Activated T-cell treated with anti-CD3 and anti-CD28 coated beads, Interleukin-2, amount 50 U/mL, for 24 hours (primary cell): ENCODE measurements around the gene NPSR1.

Experiments
- DNase-seq: peaks from one replicate; pipeline ENCODE4 v3.0.0-alpha.2; 2020
- H3K27ac Mint-ChIP-seq: 2 replicates; pipeline ENCODE4 v1.8.0; 2020; ENCODE audit warnings: mild to moderate bottlenecking, mixed read lengths
- H3K27me3 Mint-ChIP-seq: 2 replicates; pipeline ENCODE4 v1.8.0; 2020; ENCODE audit warnings: mixed read lengths
- H3K36me3 Mint-ChIP-seq: 2 replicates; pipeline ENCODE4 v1.8.0; 2020; ENCODE audit warnings: low read depth, mixed read lengths
- H3K4me1 Mint-ChIP-seq: 2 replicates; pipeline ENCODE4 v1.8.0; 2020; ENCODE audit warnings: low read depth, mixed read lengths
- H3K4me3 Mint-ChIP-seq: 2 replicates; pipeline ENCODE4 v1.8.0; 2020; ENCODE audit warnings: mild to moderate bottlenecking, moderate library complexity, mixed read lengths
- H3K9me3 Mint-ChIP-seq: 2 replicates; pipeline ENCODE4 v1.8.0; 2020; ENCODE audit warnings: mixed read lengths

Gene NPSR1

GRCh38 chr7:34823650-34824258, 165.7 kb downstream of the NPSR1 start:
- Mint-ChIP-seq H3K36me3 (no peaks in the 10 kb centered on the region), H3K27ac (no peak overlapping the region), H3K27me3 (peaks cover 7% of the 10 kb centered on the region), H3K4me3 (no peak overlapping the region), H3K4me1 (peaks cover 2% of the 10 kb centered on the region), H3K9me3 (no peaks in the 10 kb centered on the region)
- peak; percentile 53 for DNase-seq

- Mint-ChIP-seq H3K4me1 (peaks cover 2% of the 10 kb centered on the region), H3K36me3 (no peaks in the 10 kb centered on the region), H3K9me3 (no peaks in the 10 kb centered on the region), H3K27ac (no peak overlapping the region), H3K27me3 (peaks cover 7% of the 10 kb centered on the region), H3K4me3 (no peak overlapping the region)
- DNase-seq: no peak
Observed at GRCh38 chr7:34825221-34825620, 167.2 kb downstream of the NPSR1 start.

- Mint-ChIP-seq H3K9me3 (no peaks in the 10 kb centered on the region), H3K36me3 (no peaks in the 10 kb centered on the region), H3K4me1 (no peaks in the 10 kb centered on the region), H3K27me3 (peaks cover 12% of the 10 kb centered on the region), H3K27ac (no peak overlapping the region), H3K4me3 (no peak overlapping the region)
- no peak for DNase-seq
Observed at GRCh38 chr7:34830390-34830789, 172.4 kb downstream of the NPSR1 start.

GRCh38 chr7:34831436-34831835, 173.4 kb downstream of the NPSR1 start:
- H3K9me3 Mint-ChIP-seq: no peaks in the 10 kb centered on the region
- no peak overlapping the region for H3K27ac Mint-ChIP-seq
- H3K27me3 Mint-ChIP-seq: peaks cover 12% of the 10 kb centered on the region
- H3K36me3 Mint-ChIP-seq: no peaks in the 10 kb centered on the region
- no peak for DNase-seq
- no peak overlapping the region for H3K4me3 Mint-ChIP-seq
- no peaks in the 10 kb centered on the region for H3K4me1 Mint-ChIP-seq

- no peak for DNase-seq
- no peaks in the 10 kb centered on the region for H3K36me3 Mint-ChIP-seq
- no peaks in the 10 kb centered on the region for H3K4me1 Mint-ChIP-seq
- peaks cover 12% of the 10 kb centered on the region for H3K27me3 Mint-ChIP-seq
- H3K4me3 Mint-ChIP-seq: no peak overlapping the region
- no peak overlapping the region for H3K27ac Mint-ChIP-seq
- H3K9me3 Mint-ChIP-seq: no peaks in the 10 kb centered on the region
Observed at GRCh38 chr7:34832020-34832419, 174.0 kb downstream of the NPSR1 start.

DNA sequence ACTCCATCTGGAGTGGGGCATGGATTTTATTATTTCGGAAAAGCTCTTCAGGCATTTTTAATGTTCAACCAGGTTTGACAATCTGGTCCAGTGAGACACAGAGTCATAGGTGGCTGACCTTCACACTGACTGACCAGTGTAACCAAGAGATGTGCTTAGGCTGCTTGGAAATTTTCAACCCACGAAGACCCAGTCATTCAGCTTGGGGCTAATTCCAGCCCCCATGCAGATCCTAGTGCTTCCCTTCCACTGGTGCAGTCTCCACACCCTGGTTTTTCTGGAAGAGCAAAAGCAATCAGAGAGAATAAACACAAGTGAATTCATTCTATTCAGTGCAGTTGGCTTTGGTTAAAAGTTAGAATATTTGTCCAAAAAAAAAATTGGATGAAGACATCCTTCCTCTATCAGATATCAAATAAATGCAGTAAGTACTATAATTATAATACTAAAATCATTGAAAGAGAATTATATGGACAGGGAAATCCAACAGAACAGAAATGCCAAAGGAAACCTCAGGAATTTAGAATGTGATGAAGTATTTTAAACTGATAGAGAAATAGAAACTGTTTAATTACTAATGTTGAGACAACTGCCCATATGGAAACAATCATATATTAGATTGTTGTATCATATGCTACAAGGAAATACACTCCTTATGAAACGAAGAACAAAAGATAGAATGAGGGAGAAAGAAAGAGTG, 178.0 kb downstream of the NPSR1 start:
- H3K4me1 Mint-ChIP-seq: no peaks in the 10 kb centered on the region
- H3K27ac Mint-ChIP-seq: no peak overlapping the region
- DNase-seq: no peak
- no peaks in the 10 kb centered on the region for H3K36me3 Mint-ChIP-seq
- H3K9me3 Mint-ChIP-seq: no peaks in the 10 kb centered on the region
- H3K4me3 Mint-ChIP-seq: no peak overlapping the region
- H3K27me3 Mint-ChIP-seq: peaks cover 9% of the 10 kb centered on the region

- H3K36me3 Mint-ChIP-seq: no peaks in the 10 kb centered on the region
- no peak overlapping the region for H3K4me3 Mint-ChIP-seq
- H3K27me3 Mint-ChIP-seq: peaks cover 8% of the 10 kb centered on the region
- H3K4me1 Mint-ChIP-seq: no peaks in the 10 kb centered on the region
- no peak overlapping the region for H3K27ac Mint-ChIP-seq
- DNase-seq: no peak
- no peaks in the 10 kb centered on the region for H3K9me3 Mint-ChIP-seq
Observed at GRCh38 chr7:34837316-34837715, 179.3 kb downstream of the NPSR1 start.

GRCh38 chr7:34837801-34838201, 179.8 kb downstream of the NPSR1 start:
- Mint-ChIP-seq H3K9me3 (peaks cover 1% of the 10 kb centered on the region), H3K27me3 (peaks cover 8% of the 10 kb centered on the region), H3K27ac (no peak overlapping the region), H3K4me1 (no peaks in the 10 kb centered on the region), H3K36me3 (no peaks in the 10 kb centered on the region), H3K4me3 (no peak overlapping the region)
- no peak for DNase-seq

DNA sequence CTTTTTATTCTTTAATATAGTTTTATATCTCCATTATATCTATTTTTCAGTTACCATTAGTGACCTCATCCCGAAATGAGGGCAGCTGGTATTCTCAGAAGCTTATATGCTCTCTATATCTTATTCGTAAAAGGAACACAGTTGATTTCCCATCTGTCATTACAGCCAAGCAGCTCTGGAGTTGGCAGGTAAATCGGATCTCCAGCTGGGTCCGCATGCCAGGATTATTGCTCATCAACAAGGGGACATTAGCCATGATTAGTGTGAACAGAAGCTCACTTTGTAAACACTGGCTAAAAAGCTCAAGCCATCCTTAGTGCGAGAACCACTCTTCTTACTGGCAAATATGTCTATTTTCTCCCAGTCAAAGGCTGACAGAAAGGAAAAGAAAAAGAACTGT, 180.3 kb downstream of the NPSR1 start:
- Mint-ChIP-seq H3K9me3 (peaks cover 3% of the 10 kb centered on the region), H3K36me3 (no peaks in the 10 kb centered on the region), H3K27ac (no peak overlapping the region), H3K4me1 (no peaks in the 10 kb centered on the region), H3K27me3 (peaks cover 8% of the 10 kb centered on the region), H3K4me3 (no peak overlapping the region)
- DNase-seq: no peak

DNA sequence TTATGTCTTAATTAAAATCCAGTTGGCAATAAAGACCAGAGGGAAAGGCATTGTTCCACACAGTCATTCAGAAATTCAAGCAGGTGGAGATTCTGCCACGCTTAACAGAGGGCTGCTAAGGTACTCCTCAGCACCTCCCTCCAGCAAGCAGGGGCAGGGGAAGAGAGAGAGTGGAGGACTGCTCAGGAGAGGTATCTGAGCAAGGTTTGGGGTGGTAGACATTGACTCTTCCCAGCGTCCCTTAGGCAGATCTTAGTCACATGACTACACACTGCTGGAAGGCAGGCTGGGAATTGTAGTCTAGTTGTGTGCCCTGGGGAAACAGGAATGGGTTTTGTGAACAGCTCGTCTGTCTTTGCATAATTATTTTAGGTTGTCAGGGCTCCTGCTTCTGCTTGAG, 181.6 kb downstream of the NPSR1 start:
- Mint-ChIP-seq H3K27me3 (peaks cover 12% of the 10 kb centered on the region), H3K36me3 (no peaks in the 10 kb centered on the region), H3K4me1 (no peaks in the 10 kb centered on the region), H3K4me3 (no peak overlapping the region), H3K9me3 (peaks cover 3% of the 10 kb centered on the region), H3K27ac (no peak overlapping the region)
- DNase-seq: no peak

DNA sequence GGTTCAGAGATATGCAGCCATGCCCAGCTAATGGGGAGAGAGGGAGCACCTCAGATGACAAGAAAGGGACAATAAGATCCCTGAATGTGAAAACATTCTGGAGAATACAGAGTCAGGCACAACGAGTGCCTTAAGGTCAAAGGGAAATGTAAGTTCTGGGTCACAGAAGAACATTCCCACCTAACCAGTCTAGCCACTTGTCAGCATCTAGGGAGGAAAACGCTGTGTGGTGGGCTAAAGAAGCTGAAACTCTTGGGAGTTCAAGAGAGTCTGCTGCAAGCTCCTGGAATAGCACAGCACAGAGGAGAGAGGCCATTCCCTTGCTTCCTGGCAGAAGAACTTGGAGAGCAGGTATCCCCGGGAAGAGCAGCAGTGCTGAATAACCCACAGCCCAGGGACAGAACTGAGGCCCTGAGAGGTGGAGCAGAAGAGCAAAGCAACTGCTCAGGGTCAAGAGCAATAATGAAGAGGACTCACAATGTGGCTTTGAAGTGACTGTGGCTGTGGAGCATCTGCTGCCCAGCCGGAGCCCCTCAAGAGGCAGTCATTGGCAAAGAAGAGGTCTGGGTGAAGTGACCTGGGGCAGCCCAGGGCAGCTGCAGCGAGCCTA, 182.3 kb downstream of the NPSR1 start:
- Mint-ChIP-seq H3K4me1 (peaks cover under 1% of the 10 kb centered on the region), H3K36me3 (no peaks in the 10 kb centered on the region), H3K9me3 (peaks cover 3% of the 10 kb centered on the region), H3K4me3 (no peak overlapping the region), H3K27me3 (peaks cover 9% of the 10 kb centered on the region), H3K27ac (no peak overlapping the region)
- no peak for DNase-seq

GRCh38 chr7:34841326-34841725, 183.3 kb downstream of the NPSR1 start:
- Mint-ChIP-seq H3K27me3 (peaks cover 8% of the 10 kb centered on the region), H3K36me3 (no peaks in the 10 kb centered on the region), H3K9me3 (peaks cover 3% of the 10 kb centered on the region), H3K4me3 (no peak overlapping the region), H3K27ac (no peak overlapping the region), H3K4me1 (peaks cover 2% of the 10 kb centered on the region)
- no peak for DNase-seq

DNA sequence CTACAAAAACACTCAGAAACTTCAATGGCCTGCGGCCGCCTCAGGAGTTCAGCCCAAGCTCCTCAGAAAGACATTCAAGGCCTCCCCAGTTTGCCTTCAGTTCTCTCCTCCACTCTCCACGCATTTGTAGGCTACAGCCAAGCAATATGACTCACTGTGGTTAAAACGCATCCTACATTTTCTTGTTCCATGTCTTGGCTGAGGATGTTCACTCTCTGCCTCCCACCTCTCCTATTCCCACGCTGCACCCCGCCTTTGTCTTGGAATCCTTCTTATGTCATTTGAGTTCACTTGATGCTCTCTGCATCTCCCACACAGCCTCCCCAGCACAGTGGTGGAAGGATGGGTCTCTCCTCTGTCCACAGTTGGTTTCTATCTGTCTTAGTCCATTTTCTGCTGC, 184.8 kb downstream of the NPSR1 start:
- H3K4me1 Mint-ChIP-seq: peaks cover 2% of the 10 kb centered on the region
- no peak overlapping the region for H3K4me3 Mint-ChIP-seq
- no peaks in the 10 kb centered on the region for H3K36me3 Mint-ChIP-seq
- H3K27ac Mint-ChIP-seq: no peak overlapping the region
- peaks cover 8% of the 10 kb centered on the region for H3K27me3 Mint-ChIP-seq
- no peak for DNase-seq
- H3K9me3 Mint-ChIP-seq: peaks cover 3% of the 10 kb centered on the region

DNA sequence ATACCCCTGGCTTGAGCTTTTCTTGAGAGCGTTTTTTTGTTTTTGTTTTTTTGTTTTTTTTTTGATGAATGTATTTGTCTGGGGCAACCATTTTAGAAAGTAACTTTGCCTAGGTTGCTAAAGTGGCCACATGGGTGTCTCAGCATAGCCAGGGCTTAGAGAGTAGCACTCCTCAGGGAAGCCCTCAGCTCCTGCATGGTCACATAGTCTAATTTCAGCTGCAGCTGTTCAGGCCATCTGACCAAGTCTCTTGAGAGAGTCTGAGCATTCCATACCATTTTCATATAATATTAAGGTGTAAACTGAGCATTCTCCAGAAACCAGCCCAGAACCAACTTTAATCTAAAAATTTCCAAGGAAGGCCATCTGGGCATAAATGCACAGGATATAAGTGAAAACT, 186.4 kb downstream of the NPSR1 start:
- Mint-ChIP-seq H3K36me3 (no peaks in the 10 kb centered on the region), H3K27me3 (peaks cover 8% of the 10 kb centered on the region), H3K9me3 (peaks cover 3% of the 10 kb centered on the region), H3K4me1 (peaks cover 2% of the 10 kb centered on the region), H3K4me3 (no peak overlapping the region), H3K27ac (no peak overlapping the region)
- DNase-seq: no peak

GRCh38 chr7:34844936-34845665, 187.1 kb downstream of the NPSR1 start:
- DNase-seq: no peak
- peaks cover 13% of the 10 kb centered on the region for H3K27me3 Mint-ChIP-seq
- peaks cover 3% of the 10 kb centered on the region for H3K9me3 Mint-ChIP-seq
- peaks cover 2% of the 10 kb centered on the region for H3K4me1 Mint-ChIP-seq
- no peak overlapping the region for H3K4me3 Mint-ChIP-seq
- no peaks in the 10 kb centered on the region for H3K36me3 Mint-ChIP-seq
- no peak overlapping the region for H3K27ac Mint-ChIP-seq
